Islet of Langerhans (tissue), 1 donor: ENCODE results near the gene CROCC.

Experiments
- FAIRE-seq: peaks from one replicate; lab custom pipeline; 2011; peaks lifted over from hg19 to GRCh38; lab: Jason Lieb, UNC

CROCC gene

DNA sequence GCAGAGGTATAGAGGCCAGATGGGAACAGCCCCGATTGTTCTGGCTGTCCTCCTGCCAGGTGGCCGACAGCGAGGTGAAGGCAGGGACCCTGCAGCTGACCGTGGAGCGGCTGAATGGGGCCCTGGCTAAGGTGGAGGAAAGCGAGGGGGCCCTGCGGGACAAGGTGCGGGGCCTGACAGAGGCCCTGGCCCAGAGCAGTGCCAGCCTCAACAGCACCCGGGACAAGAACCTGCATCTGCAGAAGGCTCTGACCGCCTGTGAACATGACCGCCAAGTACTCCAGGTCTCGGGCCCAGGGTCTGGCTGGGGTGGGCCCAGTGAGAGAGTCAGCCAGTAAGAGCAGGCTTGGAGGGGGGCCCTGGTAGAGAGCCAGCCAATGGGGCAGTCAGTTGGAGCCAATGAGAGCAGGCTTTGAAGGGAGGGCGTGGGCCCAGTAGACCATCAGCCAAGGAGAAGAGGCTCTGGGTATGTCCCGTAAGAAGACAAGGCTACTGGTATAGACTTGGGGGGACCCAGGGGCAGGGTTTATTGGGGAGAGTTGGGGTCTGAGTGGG lies 47.4 kb downstream of the CROCC start:
- FAIRE-seq = no peak

DNA sequence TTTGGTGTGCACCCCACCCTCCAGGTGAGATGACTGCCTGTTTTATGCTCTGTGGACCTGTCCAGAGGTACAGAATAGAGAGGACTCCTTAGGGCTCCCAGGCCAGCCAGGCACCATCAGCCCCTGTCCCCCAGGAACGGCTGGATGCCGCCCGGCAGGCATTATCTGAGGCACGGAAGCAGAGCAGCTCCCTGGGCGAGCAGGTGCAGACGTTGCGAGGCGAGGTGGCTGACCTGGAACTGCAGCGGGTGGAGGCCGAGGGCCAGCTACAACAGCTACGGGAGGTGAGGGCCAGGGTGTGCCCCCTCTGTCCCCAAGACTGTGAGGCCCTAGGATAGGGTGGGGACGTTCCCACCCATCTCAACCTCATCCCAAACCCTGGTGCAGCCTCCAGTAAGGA lies 47.9 kb downstream of the CROCC start:
- FAIRE-seq = no peak

DNA sequence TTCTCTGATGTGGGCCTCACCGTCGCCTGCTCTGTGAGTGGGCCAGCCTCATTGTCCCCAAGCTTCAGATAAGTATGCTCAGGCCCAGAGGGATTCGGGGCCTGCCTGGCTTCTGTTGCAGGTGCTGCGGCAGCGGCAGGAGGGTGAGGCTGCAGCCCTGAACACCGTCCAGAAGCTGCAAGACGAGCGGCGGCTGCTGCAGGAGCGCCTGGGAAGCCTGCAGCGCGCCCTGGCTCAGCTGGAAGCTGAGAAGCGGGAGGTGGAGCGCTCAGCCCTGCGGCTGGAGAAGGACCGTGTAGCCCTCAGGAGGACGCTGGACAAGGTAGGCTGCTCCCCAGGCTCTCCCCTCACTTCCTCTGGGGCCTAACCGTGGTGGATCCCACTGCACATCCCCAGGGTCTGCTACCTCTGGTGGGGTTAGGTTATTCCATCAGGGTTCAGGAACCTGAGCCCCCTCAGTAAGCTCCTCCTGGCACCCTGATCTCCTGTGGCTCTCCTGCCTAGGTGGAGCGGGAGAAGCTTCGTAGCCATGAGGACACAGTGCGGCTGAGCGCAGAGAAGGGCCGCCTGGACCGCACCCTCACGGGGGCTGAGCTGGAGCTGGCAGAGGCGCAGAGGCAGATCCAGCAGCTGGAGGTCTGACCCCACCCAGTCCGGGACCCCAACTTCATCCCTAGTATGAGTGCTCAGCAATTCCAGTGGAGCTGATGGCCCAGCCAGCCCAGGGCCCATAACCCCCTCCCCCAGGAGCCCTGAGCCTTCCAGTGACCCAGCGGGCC lies 48.6 kb downstream of the CROCC start:
- FAIRE-seq = no peak

DNA sequence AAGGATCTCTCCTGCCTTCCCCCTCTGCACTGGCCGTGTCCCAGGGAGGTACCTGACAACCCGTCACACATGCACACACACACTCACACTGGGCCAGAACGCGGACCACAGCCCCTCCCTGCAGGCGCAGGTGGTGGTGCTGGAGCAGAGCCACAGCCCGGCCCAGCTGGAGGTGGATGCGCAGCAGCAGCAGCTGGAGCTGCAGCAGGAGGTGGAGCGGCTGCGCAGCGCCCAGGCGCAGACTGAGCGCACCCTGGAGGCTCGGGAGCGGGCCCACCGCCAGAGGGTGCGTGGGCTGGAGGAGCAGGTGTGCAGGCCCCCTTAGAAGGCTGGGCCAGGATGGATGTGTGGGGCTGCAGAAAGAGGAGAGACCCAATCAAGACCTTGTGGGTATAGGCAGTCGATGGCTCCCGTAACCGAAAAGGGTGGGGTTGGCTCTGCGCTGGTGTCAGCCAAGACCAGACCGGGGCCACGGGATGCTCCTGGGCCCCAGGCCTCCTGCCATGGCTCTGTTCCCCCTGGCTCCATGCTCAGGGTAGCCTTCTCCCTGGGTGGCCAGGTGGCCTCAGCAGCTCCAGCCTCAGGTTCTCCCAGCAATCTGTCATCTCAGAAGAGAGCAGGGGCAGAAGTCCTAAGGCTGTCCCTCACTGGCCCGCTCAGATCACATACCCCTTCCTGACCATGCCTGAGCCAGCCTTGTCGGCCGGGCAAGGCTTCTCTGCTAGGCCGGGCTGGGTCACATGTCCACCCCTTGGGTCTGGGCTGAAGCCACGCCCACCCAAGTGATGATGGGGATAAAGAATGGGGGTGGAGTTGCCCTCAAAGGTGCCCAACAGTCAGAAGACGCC lies 49.8 kb downstream of the CROCC start:
- no peak for FAIRE-seq

DNA sequence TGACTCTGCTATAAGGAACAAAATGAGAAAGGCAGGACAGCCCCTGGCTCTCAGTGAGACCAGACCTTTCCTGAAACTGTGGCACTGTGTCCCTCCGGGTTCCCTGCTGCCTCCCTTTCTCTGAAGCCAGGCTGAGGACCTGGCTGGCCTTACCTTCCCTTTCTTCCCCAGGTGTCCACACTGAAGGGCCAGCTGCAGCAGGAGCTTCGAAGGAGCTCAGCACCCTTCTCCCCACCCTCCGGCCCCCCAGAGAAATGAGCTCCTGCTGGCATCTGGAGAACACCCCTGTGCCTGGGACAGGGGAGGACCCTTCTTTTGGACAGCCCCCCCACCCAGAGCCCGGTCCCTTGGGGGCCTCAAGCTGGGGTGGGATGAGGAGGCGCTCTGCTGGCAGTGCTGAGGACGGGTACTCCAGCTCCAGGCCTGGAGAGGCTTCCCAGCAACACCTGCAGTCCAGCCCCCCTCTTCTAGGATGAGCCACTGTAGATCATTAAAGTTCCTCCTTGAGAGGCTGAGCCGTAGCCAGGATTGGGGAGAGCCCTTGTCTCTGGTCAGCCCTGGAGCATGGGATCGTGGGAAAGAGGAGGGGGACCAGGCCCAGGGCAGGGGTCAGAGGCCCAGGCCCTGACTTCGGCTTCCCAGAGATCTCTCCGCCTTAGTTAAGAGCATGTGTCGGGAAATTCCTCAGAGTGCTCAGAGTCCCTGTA lies 50.6 kb downstream of the CROCC start:
- FAIRE-seq = no peak

DNA sequence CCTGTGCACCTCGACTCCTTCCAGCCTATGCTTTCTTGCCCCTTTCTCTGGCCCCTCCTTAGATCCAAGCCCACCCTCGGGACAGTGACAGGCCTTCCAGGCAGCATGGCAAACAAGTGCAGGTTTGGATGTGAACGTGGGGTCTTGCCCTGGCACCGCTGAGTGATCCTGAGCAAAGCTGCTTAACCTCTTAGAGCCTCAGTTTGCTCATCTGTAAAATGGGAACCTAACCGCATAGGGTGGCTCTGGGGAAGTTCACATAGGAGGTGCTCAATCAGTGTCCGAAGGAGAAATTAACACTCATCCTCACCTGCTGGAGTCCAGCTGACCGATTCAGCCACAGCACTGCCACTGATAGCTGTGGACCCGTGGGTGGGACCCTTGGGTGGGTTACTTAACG lies 51.5 kb downstream of the CROCC start:
- no peak for FAIRE-seq

DNA sequence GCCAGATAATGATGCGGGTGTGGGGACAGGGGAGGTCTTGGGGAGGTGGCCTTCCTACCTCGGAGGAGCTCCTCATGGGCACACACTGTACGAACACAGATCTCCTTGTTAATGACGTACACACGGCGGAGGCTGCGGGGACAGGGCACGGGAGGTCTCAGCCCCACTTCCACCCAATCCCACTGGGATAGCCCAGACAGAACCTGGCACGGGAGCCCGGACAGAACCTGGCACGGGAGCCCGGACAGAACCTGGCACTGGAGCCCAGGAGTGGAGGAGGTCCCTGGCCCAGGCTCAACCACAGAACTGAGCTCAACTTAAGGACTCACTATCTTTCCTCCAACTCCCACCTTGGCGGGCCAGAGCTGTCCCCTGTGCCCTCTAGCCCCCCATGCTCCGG lies 53.5 kb downstream of the CROCC start:
- FAIRE-seq = no peak

DNA sequence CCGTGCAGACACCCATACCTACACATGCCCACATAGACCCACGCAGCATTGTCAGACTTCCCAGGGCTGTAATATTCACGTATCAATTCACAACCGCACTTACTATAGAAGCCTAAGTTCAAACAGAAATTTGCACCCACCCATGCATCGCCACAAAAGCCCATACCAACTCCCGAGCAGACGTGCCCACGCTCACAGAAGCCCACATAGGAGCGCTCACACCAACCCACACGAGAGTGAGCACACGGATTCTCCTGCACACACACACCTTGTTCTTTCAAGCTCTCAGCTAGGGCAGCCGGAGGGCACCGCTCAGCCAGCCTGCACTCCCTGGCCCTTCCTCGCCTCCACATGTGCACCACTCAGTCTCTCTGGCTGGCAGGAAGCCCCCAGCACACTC lies 54.1 kb downstream of the CROCC start:
- FAIRE-seq = no peak

DNA sequence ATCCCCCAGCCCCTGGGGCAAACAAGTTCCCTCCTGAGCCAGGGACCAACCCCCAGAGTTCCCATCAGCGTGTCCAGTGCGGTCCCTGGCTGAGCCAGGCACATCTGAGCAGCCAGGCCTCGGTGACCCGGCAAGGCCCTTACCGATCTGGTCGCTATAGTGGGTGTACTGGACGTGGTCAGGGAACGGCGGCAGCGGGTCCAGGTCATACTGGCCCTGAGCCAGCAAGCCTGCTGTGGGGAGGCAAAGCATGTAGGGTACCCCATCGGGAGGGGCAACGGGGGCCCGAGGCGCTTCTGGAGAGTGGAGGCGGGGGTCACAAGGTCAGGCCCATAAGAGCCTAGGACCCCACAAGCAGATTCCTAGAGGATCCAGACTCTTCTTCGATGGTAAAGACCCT lies 55.2 kb downstream of the CROCC start:
- FAIRE-seq = no peak

DNA sequence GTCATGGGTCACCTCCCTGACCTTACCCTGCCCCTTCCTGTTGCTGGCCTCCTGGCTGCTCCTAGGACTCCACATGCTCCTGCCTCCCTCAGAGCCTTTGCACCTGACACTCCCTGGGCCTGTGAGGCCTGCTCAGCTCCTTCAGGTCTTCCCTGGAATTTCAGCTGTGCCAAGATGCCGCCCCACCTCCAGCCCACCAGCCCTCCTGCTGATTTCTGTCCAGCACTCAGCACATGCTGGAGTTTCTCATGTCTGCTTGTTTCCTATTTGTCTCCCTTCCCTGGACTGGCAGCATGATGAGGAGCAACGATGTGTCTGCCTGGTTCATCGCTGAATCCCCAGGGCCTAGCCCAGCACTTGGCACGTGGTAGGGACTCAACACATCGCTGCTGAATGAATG lies 55.6 kb downstream of the CROCC start:
- FAIRE-seq = no peak

DNA sequence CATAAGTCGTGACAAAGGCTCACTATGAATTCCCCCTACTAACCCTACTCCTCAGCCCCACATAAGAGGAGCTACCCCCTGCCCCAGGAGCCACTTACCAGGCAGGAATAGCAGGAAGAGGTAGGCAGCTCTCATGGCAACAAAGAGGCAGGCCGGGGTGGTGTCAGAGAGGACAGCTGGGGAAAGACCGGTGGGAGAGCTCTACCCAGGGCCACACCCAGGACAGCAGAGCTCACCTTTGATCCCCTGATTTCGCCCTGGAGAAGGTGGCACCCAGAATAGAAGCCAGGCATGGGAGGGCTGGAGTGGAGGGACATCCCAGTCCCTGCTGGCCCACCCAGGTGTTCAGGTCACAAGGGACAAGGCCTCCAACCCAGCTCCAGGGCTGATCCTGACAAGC lies 56.4 kb downstream of the CROCC start:
- no peak for FAIRE-seq

DNA sequence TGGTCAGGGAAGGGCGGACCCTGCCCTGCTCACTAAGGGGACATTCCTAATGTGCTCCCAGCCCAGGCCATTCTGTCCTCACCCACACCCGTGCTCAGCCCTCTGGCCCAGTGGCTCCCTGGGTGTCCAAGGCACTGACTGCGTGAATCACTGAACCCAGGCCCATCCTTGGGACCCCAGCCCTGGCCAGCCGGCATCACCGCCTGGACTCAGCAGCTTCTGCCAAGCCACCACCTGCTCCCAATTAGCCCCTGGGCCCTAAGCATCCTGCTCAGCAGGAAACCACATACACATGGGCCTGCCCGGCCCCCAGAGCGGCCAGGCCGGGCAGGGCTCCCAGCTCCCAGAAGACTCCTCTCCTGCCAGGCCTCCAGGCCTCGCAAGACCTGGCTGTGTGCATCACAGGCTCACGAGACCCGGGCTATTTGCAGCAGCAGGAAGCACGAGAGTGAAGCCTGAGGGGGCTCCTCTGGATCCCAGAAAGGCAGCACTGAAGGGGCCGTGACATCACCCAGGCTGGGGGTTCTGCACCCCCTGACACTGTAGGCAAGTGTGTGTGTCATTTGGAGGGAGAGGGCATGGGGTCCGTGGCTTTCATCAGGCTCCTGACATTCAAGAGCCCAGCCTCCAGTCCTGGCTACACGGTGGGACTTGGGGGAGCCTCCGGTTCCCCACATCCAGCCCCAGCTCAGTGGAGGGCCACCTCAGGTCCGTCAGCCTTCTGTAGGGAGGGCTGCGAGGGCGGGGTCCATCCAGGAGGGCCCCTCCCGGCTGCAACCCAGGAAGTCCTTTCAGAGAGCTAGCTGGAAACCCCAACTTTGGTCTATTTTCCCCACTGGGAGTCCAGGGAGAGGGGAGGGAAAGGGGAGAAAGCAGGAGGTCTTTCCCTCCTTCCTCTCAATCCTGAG lies 57.1 kb downstream of the CROCC start:
- no peak for FAIRE-seq

DNA sequence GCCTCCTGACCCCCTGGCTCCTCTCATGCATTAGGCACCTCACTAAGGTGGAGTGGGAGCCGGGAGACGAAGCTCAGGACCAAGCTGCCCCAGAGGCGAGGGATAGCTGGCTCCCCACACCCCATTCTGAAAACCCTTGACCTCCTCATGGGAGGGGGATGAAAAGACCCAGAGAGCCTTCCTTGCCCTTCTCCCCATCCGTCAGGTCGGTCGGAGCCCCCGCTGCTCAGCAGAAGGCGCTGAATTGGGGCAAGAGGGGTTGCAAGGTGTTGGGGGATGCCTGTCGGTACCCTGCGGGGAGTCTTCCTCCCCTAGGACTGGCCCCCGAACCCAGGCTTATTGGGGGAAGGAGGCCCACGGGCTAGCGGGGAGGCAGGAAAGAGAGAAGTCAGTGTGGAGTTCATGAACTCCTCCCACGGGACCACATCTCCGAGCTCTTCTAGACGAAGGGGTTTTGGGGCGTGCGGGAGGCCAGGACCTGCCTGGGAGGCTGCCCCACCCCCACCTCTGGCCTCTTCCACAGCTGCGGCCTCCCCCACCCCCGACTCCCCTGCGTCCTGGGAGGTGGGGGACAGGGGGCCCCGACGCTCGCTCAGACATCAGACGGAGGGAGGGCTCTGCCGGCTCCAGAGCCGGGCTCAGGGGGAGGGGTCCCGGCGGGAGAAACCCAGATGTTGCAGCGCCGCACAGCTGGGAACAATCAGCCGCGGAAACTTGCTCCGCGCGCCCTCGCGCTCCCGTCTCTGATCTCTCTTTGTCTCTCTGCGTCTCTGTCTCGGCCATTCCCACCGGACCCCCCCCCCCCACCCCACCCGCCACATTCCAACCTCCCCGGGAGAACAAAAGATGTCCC lies 58.0 kb downstream of the CROCC start:
- no peak for FAIRE-seq

DNA sequence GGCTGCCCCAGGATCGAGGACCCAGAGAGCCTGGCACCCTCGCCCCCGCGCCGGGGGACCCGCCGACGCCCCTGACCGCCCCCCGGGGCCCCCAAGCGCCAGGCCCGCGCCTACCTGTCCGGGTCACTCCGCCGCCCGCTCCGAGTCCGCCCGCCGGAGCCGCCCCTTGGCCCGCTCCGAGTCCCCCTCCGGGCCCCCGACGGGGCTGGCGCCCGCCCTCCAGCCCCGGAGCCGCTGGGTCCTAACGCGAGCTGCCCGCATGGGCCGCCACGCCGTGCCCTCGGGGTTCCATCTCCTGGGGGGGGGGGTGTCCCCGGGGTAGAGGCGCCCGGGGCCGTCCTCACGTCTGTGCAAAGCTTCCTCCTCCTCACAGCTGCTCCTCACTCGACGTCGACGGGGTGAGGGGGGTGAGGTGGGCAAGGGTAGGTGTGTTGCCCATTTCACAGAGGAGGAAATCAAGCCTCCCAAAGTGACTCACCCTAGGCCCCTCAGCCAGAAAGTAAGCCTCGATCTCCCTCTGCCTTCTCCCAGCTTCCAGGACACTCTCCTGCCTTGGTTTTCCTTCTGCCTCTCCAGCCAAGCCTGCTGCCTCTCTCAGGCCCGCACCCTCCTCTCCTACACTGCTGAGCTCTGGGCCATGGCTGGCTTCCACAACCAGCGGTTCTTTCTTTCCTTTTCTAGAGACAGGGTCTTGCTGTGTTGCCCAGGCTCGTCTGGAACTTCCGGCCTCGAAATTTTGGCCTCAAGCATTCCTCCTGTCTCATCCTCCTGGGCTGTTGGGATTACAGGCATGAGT lies 58.9 kb downstream of the CROCC start, which contains the start of gene MFAP2:
MFAP2 (minus strand) TSS at position 148 of the 796 bp plus-strand sequence. CDS start 2,347 bp downstream, outside the sequence.
- FAIRE-seq = no peak

DNA sequence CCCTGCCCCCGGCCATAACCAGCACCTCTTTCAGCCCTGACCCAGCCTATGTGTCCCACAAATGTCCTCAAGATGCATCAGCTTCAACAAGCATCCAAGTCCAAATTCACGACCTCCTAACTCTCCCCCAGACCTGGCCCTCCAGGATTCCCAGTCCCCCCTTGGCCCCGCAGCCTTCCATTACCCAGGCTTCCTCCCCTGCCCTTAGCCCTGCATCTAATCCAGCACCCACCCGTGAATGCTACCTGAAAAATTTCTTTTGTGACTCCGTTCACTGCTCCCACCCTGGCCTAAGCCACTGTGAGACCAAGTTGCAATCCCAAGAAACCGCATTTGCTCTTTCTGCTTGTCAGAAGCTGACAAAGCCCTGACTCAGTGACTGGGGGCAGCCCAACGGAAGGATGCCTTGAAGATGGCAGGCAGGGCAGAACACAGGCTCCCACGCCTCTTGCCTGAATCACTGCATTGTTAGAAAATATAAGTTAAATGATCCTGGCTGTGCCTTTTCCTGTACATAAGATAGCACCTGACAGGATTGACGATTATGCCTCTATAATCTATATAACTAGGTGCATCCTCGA lies 59.6 kb downstream of the CROCC start:
- FAIRE-seq = no peak

DNA sequence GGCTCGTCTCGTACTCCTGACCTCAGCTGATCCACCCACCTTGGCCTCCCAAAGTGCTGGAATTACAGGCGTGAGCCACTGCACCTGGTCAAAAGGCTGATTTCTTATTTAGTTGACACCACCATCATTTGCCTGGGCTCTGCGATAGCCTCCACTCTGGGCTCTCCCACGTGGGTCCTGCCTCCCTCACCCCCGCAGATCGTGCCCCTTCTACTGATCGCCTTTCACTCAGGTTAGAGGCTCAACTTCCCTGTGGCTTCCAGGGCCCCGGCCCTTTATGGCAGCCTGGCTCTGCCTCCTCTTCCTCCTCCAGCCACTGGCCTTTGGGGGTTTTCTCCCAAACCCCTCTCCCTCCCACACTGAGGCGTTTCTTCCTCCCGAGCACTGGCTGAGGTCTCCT lies 61.2 kb downstream of the CROCC start:
- FAIRE-seq = no peak

DNA sequence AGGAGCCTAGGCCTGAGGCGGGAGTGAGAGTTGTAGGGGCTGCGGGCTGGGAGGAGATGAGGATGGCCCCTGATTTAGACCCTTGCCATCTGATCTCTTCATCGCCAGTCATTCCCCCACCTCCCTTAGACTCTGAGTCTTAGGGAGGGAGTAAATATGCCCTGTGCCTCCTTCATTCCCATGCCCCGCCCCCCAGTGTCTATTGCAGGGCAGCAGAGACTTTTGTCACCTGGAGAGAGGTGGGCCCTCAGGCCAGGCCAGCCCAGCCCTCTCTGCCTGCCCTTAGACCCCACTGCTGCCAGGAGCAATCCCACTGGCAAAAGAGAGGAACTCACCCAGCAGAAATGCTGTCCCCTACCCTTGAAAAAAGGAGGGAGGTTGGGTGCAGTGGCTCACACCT lies 61.9 kb downstream of the CROCC start:
- no peak for FAIRE-seq

DNA sequence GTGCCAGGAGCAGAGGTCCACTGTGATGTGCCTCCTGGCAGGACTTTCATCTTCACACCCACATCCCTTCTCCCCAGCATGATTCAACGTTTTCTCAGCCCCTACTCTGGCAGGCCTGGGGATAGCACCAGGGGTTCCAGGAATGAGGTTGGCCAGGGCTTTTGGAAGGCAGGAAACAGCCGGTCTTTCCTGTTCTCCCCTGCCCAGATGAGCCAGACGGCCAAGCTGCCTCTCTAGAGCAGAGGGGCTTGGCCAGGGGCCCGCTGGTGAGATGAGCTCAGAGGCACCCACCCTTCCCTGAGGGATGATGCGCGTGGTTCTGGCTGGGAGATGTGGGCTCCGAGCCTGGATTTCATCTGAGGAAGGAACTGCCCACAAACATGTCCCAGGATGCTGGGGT lies 63.0 kb downstream of the CROCC start:
- FAIRE-seq = no peak

DNA sequence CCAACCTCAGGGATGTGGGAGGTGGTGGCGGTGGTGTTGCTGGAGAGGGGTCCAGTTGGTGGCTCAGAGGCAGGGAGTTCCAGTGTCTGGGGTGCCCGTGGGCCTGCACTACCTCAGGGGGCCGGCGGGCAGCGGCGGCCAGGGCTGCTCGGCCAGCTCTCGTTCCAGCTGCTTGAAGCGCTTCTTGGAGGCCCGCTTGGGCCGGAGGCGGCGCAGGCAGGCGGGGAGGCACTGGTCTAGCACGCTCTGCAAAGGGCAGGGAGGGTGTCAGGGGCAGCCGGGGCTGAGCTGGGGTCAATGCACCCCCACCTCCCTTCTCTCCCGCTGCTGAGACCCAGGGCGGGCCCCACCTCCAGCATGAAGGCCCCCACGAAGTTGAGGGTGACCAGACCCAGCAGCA lies 64.4 kb downstream of the CROCC start:
- FAIRE-seq = no peak
